T47D (cell line): ENCODE results near the gene FAM184B.
A peak's percentile ranks its signal among the peaks of the same experiment; 100 is the strongest.

ENCODE experiments used
- DNase-seq, 2 experiments: peaks; one replicate each; pipeline versions ENCODE4 v3.0.0 to v3.0.0-alpha.2; 2011 to 2012; ENCODE audit warnings: low read depth in 1 of 2, low spot score in 1 of 2
- JUND ChIP-seq: IDR thresholded peaks from 2 replicates; pipeline ENCODE4 v1.6.1; 2012; ENCODE audit warnings: low read depth
- in situ Hi-C: cut with HindIII; loops from 2 replicates; pipeline ENCODE4 v1.10.0; 2016; ENCODE audit warnings: low sequenced_read_pairs, low pct_unique_long_range_greater_than_20kb

The FAM184B gene

GRCh38 chr4:17781300-17782287, at the start of gene FAM184B:
Gene FAM184B (minus strand): TSS chr4:17781621. CDS start chr4:17781299, 322 bp downstream.
- in situ Hi-C loops = no loop called here
- peak in 1 of 2 experiments; percentile 42 for DNase-seq
- TF ChIP-seq JUND = no peak

GRCh38 chr4:17823871-17824669, 42.6 kb upstream of the FAM184B start:
- in situ Hi-C loops = no loop called here
- no peak for DNase-seq
- no peak for TF ChIP-seq JUND

- TF ChIP-seq JUND = no peak
- in situ Hi-C loops = no loop called here
- DNase-seq = peak in 1 of 2 experiments; percentile 60
Measured at GRCh38 chr4:17817027-17817426, 35.6 kb upstream of the FAM184B start.

GRCh38 chr4:17816142-17816541, 34.7 kb upstream of the FAM184B start:
- DNase-seq = no peak
- no peak for TF ChIP-seq JUND
- in situ Hi-C loops = no loop called here

- in situ Hi-C loops = no loop called here
Measured at GRCh38 chr4:17814140-17814539, 32.7 kb upstream of the FAM184B start.

GRCh38 chr4:17812801-17813200, 31.4 kb upstream of the FAM184B start:
- in situ Hi-C loops = no loop called here
- DNase-seq = no peak
- TF ChIP-seq JUND = no peak

More at GRCh38 chr4:17814140-17814539, 32.7 kb upstream of the FAM184B start:
- DNase-seq = no peak
- no peak for TF ChIP-seq JUND

GRCh38 chr4:17812125-17812524, 30.7 kb upstream of the FAM184B start:
- TF ChIP-seq JUND = no peak
- in situ Hi-C loops = no loop called here
- no peak for DNase-seq

GRCh38 chr4:17811078-17811603, 29.7 kb upstream of the FAM184B start:
- no peak for DNase-seq
- TF ChIP-seq JUND = no peak
- in situ Hi-C loops = no loop called here

GRCh38 chr4:17810260-17811077, 29.0 kb upstream of the FAM184B start, which contains the start of the genes DCAF16 and NCAPG:
Gene DCAF16 (minus strand): TSS chr4:17810757. CDS start chr4:17804141, 6,616 bp downstream.
Gene NCAPG (plus strand): TSS chr4:17810979. CDS start chr4:17811078, 99 bp downstream.
- TF ChIP-seq JUND = no peak
- in situ Hi-C loops = no loop called here
- peak; percentile 76 to 99 for DNase-seq

GRCh38 chr4:17809667-17810066, 28.2 kb upstream of the FAM184B start:
- no peak for DNase-seq
- in situ Hi-C loops = no loop called here
- TF ChIP-seq JUND = no peak

- no peak for TF ChIP-seq JUND
- no peak for DNase-seq
- in situ Hi-C loops = no loop called here
Measured at GRCh38 chr4:17807446-17807845, 26.0 kb upstream of the FAM184B start.

GRCh38 chr4:17805580-17806155, 24.2 kb upstream of the FAM184B start:
- TF ChIP-seq JUND = no peak
- in situ Hi-C loops = no loop called here
- no peak for DNase-seq
